Astrocyte (in vitro differentiated cells and primary cell): ENCODE results near the gene ZBTB33.

Experiments
- CTCF ChIP-seq: IDR thresholded peaks from 2 replicates; pipeline ENCODE4 v1.5.1; 2011; ENCODE audit warnings: low read depth, mild to moderate bottlenecking, inconsistent platforms, low read length, moderate library complexity; ENCODE audit not compliant: insufficient read depth
- EZH2 ChIP-seq: IDR thresholded peaks from 2 replicates; pipeline ENCODE4 v1.6.1; 2012; ENCODE audit warnings: mild to moderate bottlenecking, low read length, inconsistent platforms; ENCODE audit not compliant: insufficient read depth

- TF ChIP-seq CTCF = no peak
- no peak for TF ChIP-seq EZH2
Observed at GRCh38 chrX:120281021-120281624, 30.5 kb downstream of the ZBTB33 start.
